Pancreas (tissue), 10 donors: ENCODE measurements around the gene ATF4. TPM values are rescaled to one million over a fixed set of nuclear protein-coding genes. Genes with fewer than 3 reads are reported as not detected.
A peak's percentile ranks its signal among the peaks of the same experiment; 100 is the strongest.
"Not testable (repeated sequence)": the region's sequence is repeated elsewhere in the genome, so short reads cannot be mapped to it uniquely, and the experiment has no call there.

Source experiments
- ATAC-seq, 4 donors: fragments of 200-7000 bp; cut with Tn5 transposase; one replicate each; pipeline versions ENCODE4 v1.8.0 to v1.9.1; 2020; ENCODE audit warnings: mild to moderate bottlenecking in 4 of 4, moderate library complexity in 4 of 4
- DNase-seq, 6 donors: peaks; one replicate each; pipeline ENCODE4 v3.0.0-alpha.2; 2020
- FAIRE-seq: peaks from 2 replicates; lab custom pipeline; 2012; peaks lifted over from hg19 to GRCh38; lab: Jason Lieb, UNC
- H3K27ac ChIP-seq, 4 donors: fragments of 200-600 bp; sonication (generic); 1 replicate in 3 of 4; 2 replicates in 1 of 4; pipeline versions ENCODE4 v1.5.0 to v1.8.0; 2020
- H3K27me3 ChIP-seq, 4 donors: fragments of 200-600 bp; one replicate each; pipeline ENCODE4 v1.8.0; 2021
- H3K36me3 ChIP-seq, 3 donors: fragments of 200-600 bp; sonication (generic) in 1 of 3; one replicate each; pipeline versions ENCODE4 v1.5.0 to v1.8.0; 2020 to 2021
- H3K4me1 ChIP-seq, 3 donors: fragments of 200-600 bp; one replicate each; pipeline ENCODE4 v1.8.0; 2021
- H3K4me3 ChIP-seq, 4 donors: fragments of 200-600 bp; sonication (generic) in 2 of 4; one replicate each; pipeline versions ENCODE4 v1.5.0 to v1.8.0; 2020 to 2021
- H3K9me3 ChIP-seq, 4 donors: fragments of 200-600 bp; one replicate each; pipeline ENCODE4 v1.8.0; 2021
- CTCF ChIP-seq, 4 donors: fragments of 200-600 bp; sonication (generic) in 3 of 4; IDR thresholded peaks; one replicate each; pipeline versions ENCODE4 v1.5.0 to v1.8.0; 2021; ENCODE audit warnings: antibody characterized with exemption in 4 of 4
- WGBS, 2 donors: extraction: QIAGEN DNeasy Blood & Tissue Kit; methylation state at CpG; one replicate each; pipeline ENCODE4 v1.1.7; 2013; 5-methylcytosine and 5-hydroxymethylcytosine counted together
- intact Hi-C, 3 donors: fragments of 100-400 bp; cut with DNase I; formaldehyde crosslinking; loops; one replicate each; pipeline versions ENCODE4 v1.11.1 to v1.14.2; 2022
- polyA plus RNA-seq, 2 donors: library from polyadenylated mRNA; stranded (reverse); fragments of 200-250 nt; gene quantifications; one replicate each; pipeline ENCODE4 v1.2.3, GENCODE V29; 2013
- total RNA-seq, 6 donors: library from RNA; stranded (reverse); fragmentation: NEBNext Ultra II Directional in 4 of 6; extraction: Animal tissue kit (Norgen Biotek cat#: 25700) in 4 of 6; gene quantifications; one replicate each; pipeline versions ENCODE4 v1.2.1 to v1.2.4, GENCODE V29; 2021 to 2023
- donor health status: healthy with polysubstance abuse.
- donor health status: DM: no; HTN: no; CAD: no; lungs with moderate emphysema.
- donor health status: DM: no; HTN: no; CAD: no.
- donor health status: control.
- donor health status: control.
- donor health status: Bipolar disorder and iron deficiency.
- donor health status: DM: yes; HTN: yes; CAD: no.
- donor health status: DM: no; HTN: no; CAD: no.
- donor health status: DM: no; HTN: no; CAD: no.
- donor health status: DM: yes; HTN: yes; CAD: no.

The ATF4 gene
- total and polyA plus RNA-seq, 8 donors = 155 to 472 (median 258) TPM

- peak in 1 of 6 donors; percentile 33 for DNase-seq
Measured at GRCh38 chr22:39502789-39503409, 17.5 kb upstream of the ATF4 start.

DNA sequence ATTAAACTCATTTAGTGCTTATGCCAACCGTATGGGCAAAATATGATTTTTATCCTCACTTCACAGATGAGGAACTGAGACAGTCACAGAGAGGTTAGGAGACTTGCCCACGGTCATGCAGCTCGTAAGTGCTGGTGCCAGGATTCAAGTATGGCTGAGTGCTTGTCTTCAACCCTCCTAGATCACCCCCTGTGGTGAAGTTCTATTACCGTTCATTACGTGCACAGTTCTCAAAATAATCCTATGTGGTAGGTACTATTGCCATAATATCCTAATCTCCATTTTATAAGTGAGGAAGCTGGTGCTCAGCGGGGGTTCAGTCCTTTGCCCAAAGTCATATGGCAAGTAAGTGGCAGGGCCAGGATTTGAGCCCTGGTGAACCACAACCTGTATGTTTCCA lies 16.7 kb upstream of the ATF4 start:
- H3K27ac ChIP-seq = no peak overlapping the region
- WGBS, 2 donors = 46 to 61% methylated on average over 6 of the region's 6 CpGs
- peak overlapping the region in 2 of 4 donors; percentile 94 to 98 for H3K4me3 ChIP-seq
- peaks cover 8 to 20% (median 9%) of the 10 kb centered on the region in 3 donors for H3K4me1 ChIP-seq
- no peak for TF ChIP-seq CTCF (IDR thresholded peaks at IDR 0.05)
- no peak for ATAC-seq
- no peaks in the 10 kb centered on the region for H3K27me3 ChIP-seq
- H3K36me3 ChIP-seq = peaks cover 0 to 33% (median 10%) of the 10 kb centered on the region in 3 donors
- intact Hi-C loops = no loop called here
- DNase-seq = peak in 1 of 6 donors; percentile 0
- H3K9me3 ChIP-seq = no peaks in the 10 kb centered on the region
- FAIRE-seq = no peak

More at GRCh38 chr22:39502789-39503409, 17.5 kb upstream of the ATF4 start:
- 3 to 6% methylated on average over 18 of the region's 18 CpGs for WGBS, 2 donors
- Histone ChIP-seq H3K27me3 (no peaks in the 10 kb centered on the region), H3K9me3 (no peaks in the 10 kb centered on the region), H3K36me3 (peaks cover 0 to 26% (median 10%) of the 10 kb centered on the region in 3 donors), H3K27ac (peak overlapping the region; percentile 38 to 92 (median 86)), H3K4me1 (peaks cover 8 to 20% (median 9%) of the 10 kb centered on the region in 3 donors), H3K4me3 (peak overlapping the region; percentile 83 to 98 (median 96))
- intact Hi-C loops = no loop called here
- peak in 3 of 4 donors; percentile 0 to 2 (median 0) for ATAC-seq
- no peak for TF ChIP-seq CTCF (IDR thresholded peaks at IDR 0.05)
- FAIRE-seq = no peak

GRCh38 chr22:39504071-39504470 lies 16.3 kb upstream of the ATF4 start:
- no peak for TF ChIP-seq CTCF (IDR thresholded peaks at IDR 0.05)
- no peaks in the 10 kb centered on the region for H3K9me3 ChIP-seq
- H3K4me1 ChIP-seq = peaks cover 8 to 20% (median 9%) of the 10 kb centered on the region in 3 donors
- peaks cover 0 to 36% (median 10%) of the 10 kb centered on the region in 3 donors for H3K36me3 ChIP-seq
- ATAC-seq (no peak), FAIRE-seq (no peak), DNase-seq (peak in 1 of 6 donors; percentile 44)
- 87 to 88% methylated on average over 16 of the region's 16 CpGs for WGBS, 2 donors
- H3K27ac ChIP-seq = no peak overlapping the region
- H3K4me3 ChIP-seq = no peak overlapping the region
- no peaks in the 10 kb centered on the region for H3K27me3 ChIP-seq
- intact Hi-C loops = no loop called here

DNA sequence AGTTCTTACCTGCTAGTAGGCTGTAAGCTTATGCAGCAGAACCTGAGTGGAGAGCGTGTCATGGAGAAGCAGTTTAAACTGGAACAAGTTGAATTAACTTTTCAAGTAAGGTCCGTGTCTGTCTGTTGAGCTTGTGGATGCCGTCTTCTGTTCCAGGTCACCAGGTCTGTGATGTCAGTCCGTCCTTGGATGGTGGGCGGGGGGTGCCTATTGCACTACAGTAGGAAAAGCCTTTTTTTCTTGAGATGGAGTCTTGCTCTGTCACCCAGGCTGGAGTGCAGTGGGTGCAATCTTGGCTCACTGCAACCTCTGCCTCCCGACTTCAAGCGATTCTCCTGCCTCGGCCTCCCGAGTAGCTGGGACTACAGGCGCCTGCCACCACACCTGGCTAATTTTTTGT lies 13.3 kb upstream of the ATF4 start:
- H3K27ac ChIP-seq, H3K27me3 ChIP-seq, intact Hi-C loops, H3K4me3 ChIP-seq, FAIRE-seq, H3K9me3 ChIP-seq, ATAC-seq, H3K4me1 ChIP-seq: not testable (repeated sequence)
- peaks cover 0 to 48% (median 14%) of the 10 kb centered on the region in 3 donors for H3K36me3 ChIP-seq
- peak in 1 of 6 donors; percentile 23 for DNase-seq
- 69 to 87% methylated on average over 10 of the region's 10 CpGs for WGBS, 2 donors

GRCh38 chr22:39508393-39508792 lies 12.0 kb upstream of the ATF4 start:
- Histone ChIP-seq H3K36me3 (peaks cover 4 to 60% (median 24%) of the 10 kb centered on the region in 3 donors), H3K4me3 (no peak overlapping the region), H3K27ac (no peak overlapping the region), H3K9me3 (no peaks in the 10 kb centered on the region), H3K27me3 (no peaks in the 10 kb centered on the region), H3K4me1 (peaks cover 3 to 6% (median 4%) of the 10 kb centered on the region in 3 donors)
- DNase-seq (no peak), FAIRE-seq (no peak), ATAC-seq (no peak)
- intact Hi-C loops = no loop called here
- WGBS, 2 donors = 51 to 52% methylated on average over 4 of the region's 4 CpGs
- no peak for TF ChIP-seq CTCF (IDR thresholded peaks at IDR 0.05)
